ENCODE measurements around the gene LTB4R2.

GRCh38 chr14:24347134-24347533 lies 37.2 kb downstream of the LTB4R2 start:
- TF ChIP-seq CTCF (IDR thresholded peaks at IDR 0.05) = no peak
- TF ChIP-seq POLR2AphosphoS5 (IDR thresholded peaks at IDR 0.05) = no peak
- no peak for TF ChIP-seq POLR2A (IDR thresholded peaks at IDR 0.05)
- TF ChIP-seq EP300 (IDR thresholded peaks at IDR 0.05) = no peak
